ELF-1 (cell line): ENCODE data around the gene CCDC85B.

Experiments
- DNase-seq: peaks from one replicate; pipeline ENCODE4 v3.0.0-alpha.2; 2016; ENCODE audit warnings: low read depth, low spot score

The CCDC85B gene

DNA sequence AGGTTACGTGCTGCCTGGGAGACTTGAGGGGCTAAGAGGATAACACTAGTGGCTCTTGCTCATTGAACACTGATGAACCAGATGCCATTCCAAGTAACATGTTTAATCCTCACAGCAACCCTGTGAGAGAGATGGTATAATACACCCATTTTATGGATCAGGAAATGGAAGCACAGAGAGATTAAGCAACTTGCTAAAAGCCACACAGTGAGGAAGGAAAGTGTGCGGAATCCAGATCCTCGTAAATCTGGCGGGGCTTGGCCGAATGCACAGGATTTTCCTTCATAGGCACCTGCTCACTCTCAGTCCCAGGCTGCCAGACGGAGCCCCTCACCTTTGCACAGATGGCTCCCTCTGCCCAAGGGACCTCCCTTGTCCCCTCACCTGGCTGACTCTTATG, 17.4 kb downstream of the CCDC85B start:
- DNase-seq: no peak

DNA sequence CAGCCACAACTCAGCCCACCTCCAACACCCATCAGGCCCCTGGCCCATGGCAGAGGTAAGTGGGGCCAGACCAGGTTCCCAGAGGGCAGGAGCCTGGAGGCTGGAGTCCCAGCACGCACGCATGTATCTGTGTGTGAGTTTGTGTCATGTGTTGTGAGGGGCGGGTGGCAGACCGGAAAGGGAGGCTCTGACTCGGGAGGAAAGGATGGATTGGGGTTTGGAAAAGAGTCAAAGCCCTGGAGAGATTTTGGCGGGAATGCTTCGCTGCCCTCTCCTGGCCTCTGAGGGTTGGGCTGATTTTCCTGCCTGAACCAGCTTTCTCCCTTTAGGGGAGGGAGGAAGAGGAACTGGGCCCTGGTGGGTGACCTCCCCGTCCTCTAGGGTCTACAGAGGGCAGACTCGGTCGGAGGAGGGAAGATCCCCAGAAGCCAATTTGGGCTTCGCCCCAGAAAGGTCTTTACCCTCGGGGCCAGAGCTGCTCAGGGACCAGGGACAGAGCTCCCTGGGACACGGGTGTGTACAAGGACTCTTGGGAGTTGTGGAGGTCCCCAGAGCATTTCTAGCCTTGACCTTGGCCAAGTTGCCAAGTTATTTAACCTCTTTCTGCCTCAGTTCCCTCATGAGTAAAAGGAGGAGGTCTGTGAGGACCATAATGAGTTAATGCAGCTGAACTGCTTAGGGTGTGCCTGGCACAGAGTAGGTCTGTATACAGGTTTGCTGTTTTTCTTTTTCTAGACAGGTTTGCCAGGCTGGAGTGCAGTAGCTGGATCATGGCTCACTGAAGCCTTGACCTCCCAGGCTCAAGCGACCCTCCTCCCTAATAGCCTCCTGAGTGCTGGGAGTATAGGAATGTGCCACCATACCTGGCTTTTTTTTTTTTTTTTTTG, 21.5 kb downstream of the CCDC85B start:
- peak; percentile 84 for DNase-seq

DNA sequence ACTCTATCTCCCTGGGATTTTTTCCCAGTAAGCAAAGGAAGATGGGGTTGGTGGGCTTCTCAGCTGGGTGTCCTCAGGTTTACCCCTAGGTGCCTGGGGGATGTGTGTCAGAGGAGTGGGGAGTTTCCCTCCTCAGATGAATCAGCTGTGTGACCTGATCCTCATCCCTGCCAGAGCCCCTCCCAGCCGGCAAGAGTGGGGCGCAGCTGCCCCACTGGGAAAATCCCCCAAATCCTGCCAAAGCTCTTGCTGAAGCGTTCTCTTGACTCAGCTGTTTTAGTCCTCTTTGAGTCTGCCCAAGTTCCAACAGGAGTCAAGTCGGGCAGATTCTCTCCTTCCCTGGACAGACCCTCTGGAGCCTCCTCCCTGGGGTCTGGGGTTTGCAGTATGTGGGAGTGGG, 22.4 kb downstream of the CCDC85B start:
- no peak for DNase-seq

DNA sequence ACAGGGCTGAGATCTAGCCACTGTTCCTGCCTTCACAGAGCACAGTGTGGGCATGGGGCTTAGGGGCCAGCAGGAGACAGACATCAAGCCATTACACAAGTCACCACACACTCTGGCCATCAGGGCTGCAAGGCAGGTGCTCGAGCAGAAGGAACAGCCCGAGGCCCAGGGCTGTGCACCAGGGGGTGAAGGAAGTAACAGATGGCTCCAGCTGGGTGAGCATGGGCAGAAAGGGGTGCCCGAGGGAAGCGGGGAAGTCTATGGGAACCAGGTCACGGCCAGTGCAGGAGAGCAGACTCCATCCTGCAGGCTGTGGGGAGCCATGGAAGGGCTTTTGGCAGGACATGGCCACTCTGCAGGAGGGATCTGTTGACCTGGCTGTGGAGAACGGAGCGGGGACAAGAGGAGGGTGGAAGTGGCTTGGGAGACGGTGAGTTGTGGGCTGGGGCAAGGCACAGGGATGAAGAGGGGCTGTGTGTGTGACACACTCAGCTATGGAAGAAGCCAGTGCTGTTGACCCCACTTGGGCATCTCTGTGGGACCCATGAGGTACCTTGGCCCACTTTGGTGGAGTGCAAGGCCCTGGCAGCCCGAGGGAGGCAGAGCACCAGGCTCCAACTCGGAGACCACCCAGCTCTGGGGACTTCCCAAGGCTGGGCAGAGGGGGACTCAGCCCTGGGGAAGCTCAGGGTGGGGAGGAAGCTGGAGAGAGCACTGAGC, 24.8 kb downstream of the CCDC85B start:
- DNase-seq: no peak

DNA sequence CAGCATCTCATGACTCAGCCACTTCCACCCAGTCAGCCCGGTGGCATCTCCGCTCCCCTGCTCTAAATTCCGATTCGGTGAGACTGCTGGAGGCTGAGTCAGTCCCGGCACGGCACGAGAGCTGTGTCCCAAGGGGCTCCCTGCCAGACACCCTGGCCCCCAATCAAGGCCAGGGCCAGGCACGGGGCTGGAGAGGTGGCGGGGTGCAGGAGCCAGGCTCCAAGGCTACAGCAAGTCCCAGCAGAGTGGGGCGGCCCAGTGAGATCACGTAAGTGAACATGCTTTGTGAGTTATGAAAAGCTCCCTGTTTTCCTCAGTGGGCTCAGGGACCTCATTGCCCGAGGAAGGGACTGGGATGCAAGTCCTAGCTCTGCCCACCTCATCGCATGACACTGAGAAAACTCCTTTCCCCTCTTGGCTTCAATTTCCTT, 25.4 kb downstream of the CCDC85B start:
- peak; percentile 89 for DNase-seq

DNA sequence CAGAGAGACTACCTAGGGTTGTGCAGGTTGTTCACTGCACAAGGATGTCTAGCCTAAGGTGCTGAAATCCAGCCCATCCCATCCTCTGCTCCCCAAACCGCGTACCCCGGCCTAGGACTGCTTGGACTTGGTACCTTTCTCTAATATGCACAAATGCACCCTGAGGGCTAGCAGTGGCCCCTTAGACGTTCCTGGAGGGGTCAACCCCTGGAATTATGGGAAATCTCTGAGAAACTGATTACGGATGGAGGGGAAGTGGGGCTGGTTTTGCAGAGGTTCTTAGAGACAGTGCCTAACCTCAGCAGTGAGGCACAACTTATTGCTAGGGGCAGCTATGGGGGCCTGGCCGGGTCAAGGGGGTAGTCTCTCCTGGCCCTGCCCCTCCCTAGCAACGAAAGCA, 25.9 kb downstream of the CCDC85B start:
- no peak for DNase-seq

DNA sequence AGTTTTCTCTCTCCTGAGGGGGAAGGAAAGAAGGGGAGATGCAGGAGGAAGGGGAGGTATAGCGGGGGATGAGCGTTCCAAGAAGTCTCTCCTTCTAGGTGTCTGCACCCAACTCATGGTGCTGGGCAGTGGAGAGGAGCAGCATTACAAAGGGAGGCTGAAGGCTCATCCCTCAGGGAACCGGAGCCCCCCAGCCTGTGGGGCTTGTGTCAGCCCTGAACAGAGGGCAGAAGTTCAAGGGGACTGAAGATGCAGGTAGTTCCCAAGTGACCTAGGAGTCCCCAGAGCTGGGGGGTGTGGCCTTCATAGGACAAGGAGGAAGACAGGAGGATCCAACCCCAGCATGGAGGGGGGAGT, 26.6 kb downstream of the CCDC85B start:
- DNase-seq: no peak

DNA sequence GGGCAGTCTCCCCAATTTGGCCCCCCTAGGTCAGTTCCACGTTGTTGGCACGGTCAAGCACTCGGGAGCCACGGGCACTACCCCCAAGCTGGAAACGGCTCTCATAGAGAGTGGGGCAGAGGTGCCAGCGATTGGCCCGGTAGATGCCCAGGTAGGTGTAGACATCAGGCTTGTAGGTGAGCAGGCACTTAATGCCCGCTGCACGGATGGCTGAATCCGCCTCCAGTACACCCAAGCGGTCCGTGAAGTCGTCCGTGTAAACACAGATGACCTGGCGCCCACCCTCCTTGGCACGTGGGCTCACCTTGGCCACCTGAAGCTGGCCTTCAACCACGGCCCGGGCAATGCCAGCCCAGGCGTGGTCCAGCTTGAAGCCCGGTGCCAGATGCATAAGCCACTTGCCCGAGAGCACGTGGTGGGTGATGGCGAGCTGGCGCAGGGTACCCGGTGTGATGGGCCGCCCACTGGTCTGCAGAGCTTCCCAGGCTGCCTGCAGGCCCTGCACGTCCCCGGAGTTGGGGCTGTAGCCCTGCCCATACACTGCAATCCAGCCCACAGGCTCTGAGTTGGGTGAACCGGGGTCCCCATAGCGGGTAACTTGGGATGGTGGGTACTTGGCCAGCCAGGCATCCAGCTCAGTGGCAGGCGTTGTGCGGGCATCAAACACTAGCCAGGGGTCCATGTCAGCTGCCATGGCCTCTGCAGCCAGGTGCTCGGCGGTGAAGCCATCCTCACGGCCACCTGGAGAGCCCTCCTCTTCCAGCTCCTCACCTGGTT, 27.1 kb downstream of the CCDC85B start:
- DNase-seq: no peak

DNA sequence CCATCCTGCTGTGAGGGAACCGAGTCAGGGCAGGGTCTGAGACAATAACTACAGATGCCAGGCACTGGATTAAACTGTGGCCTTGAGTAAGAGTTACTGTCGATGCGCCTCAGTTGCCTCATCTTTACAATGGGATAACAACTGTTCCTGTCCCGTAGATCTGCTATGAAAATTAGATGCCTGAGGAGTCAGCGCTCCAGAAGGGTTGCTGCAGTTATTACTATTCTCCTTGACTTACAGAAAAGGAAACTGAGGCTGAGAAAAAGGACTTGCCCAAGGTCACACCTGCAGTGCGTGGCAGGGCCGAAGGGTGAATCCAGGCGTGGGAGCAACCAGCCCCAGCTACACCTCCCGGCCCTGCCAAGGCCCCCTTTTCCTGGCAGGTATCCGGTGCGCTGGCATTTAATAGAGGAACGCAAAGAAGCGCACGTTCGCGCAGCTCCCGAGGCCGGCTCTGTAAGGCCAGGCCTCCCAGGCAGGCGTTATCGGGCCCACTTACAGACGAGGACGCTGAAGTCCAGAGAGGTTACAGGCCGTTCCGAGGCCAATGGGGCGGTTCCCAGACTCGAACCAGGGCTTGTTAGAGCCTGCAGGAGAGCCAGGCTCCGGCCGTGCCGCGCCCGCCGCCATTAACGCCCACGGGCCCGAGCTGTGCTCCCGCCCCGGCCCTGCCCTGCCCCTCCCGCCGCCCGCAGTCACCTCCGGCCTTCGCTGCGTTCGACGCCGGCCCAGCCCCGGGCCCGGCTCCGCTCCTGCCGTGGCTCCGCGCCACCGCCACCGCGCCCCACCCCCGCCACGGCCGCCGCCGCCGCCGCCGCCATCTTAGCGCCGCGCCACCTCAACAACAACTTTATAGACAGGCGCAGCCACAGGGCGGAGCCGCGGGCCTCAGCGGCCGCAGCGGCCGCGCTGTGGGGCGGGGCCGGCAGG, 28.0 kb downstream of the CCDC85B start, which contains the start of gene C11orf68:
Gene C11orf68 (minus strand): TSS at position 852 of the 930 bp plus-strand sequence. CDS start 31 bp downstream, at position 821.
- DNase-seq: peak; percentile 47

DNA sequence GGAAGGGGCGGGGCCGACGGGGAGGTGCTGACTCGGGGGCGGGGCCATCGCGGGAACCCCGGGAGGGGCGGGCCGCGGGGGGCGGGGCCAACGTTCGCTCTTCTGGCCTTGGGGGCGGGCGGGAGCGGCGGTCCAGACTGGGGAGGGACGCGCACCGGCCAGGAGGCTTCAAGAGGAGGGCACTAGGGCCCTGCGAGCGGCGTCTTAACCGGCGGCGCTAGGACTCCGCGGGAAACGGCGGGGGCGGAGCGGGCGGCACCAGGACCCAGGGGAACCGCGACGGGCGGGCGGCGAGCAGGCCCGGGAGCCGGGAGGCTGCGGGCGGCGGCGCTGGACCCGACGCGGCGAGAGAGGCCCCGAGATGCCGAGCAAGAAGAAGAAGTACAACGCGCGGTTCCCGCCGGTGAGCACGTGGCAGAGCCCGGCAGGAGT, 28.7 kb downstream of the CCDC85B start, which contains the start of gene DRAP1:
Gene DRAP1 (plus strand): TSS at position 286 of the 432 bp plus-strand sequence. CDS start 76 bp downstream, at position 362.
- peak; percentile 96 for DNase-seq

DNA sequence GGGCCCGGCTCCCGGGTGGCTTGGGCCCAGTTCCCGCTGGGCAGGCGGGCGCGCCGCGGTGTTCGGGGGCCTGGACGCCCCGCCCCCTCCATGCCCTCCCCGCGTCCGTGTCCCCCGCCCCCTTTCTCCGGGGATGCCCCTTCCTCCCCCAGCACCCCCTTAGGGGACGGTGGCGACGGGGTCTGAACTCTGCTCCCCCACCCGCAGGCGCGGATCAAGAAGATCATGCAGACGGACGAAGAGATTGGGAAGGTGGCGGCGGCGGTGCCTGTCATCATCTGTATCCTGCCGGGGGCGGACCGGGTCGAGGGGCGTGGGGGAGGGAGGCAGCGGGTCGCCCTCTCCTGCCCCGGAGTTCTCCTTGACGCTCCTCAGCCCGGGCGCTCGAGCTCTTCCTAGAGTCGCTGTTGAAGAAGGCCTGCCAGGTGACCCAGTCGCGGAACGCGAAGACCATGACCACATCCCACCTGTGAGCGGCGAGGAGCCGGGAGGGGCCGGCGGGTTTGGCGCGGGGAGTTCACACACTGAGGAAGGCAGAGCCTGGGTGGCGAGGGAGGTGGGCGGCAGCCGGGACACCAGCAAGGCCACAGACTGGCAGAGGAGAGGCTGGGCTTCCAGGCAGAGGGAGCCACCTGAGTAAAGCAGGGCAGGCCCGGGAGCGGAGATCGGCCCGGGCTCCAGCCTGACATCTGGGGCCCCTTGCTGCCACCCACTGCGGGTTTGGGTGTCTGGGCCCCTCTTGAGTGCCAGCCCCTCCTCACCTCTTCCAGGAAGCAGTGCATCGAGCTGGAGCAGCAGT, 29.3 kb downstream of the CCDC85B start:
- peak; percentile 34 for DNase-seq

DNA sequence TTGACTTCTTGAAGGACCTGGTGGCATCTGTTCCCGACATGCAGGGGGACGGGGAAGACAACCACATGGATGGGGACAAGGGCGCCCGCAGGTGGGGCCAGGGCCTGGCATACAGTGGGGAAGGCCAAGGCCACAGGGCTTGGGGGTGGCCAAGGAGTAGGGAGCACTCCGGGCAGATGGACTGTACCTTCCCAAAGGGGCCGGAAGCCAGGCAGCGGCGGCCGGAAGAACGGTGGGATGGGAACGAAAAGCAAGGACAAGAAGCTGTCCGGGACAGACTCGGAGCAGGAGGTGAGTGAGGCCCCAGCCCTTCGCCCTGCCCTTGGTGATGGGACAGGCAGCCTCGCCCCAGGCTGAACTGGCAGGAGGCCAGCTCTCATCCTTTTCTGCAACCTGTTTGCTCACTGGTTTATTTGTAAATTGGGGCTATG, 29.9 kb downstream of the CCDC85B start:
- no peak for DNase-seq

DNA sequence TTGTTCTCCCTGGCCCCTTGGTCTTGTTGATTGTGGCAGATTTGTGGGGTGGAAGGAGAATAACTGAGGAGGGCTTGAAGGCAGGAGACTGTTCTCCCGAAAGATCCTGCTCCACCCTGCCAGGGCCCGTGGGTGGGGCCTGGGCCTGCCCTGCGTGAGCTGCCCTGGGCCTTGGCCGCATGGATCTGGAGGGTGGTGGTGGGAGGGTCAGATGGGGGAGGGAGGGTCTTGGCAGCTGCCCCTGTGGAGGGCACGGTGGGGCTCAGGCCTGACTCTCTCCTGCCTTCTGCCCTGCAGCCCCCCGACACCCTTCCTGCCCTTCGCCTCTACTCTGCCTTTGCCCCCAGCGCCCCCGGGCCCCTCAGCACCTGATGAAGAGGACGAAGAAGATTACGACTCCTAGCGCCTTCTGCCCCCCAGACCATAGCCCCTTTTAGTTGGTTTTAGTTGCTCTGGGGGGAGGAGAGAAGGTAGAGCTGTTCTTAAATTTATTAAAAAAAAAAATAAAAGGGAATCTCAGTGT, 30.6 kb downstream of the CCDC85B start:
- DNase-seq: no peak

DNA sequence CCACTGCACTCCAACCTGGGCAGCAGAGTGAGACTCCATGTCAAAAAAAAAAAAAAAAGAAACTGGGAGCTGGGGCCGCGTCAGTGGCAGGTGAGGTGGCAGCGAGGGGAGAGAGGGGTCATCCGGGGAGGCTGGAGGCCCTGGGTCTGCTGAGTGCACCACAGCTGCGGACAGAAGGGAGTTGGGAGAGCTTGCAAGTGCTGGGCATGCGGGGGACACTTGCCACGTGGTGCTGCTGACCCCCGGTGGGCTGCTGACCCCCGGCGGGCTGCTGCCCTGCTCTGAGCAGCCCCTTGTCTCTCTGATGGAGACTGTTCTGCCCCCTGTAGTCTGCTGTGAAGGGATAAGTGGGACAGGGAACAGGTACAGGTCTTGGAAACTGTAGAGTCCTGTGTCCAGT, 31.4 kb downstream of the CCDC85B start:
- no peak for DNase-seq

DNA sequence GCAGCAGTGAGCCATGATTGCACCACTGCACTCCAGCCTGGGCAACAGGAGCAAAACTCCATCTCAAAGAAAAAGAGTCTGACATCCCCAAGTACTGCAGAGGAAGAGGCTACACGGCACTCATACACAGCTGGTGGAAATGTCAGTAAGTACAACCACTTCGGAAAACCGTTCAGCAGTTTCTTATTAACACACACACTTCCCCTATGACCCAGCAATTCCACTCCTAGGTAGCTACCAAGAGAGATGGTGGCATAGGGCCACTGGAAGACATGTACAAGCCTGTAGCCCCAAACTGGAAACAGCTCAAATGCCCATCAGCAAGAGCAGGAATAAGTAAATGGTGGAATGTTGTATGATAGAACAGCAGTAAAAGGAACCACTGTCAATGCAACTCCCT, 32.1 kb downstream of the CCDC85B start:
- DNase-seq: no peak

DNA sequence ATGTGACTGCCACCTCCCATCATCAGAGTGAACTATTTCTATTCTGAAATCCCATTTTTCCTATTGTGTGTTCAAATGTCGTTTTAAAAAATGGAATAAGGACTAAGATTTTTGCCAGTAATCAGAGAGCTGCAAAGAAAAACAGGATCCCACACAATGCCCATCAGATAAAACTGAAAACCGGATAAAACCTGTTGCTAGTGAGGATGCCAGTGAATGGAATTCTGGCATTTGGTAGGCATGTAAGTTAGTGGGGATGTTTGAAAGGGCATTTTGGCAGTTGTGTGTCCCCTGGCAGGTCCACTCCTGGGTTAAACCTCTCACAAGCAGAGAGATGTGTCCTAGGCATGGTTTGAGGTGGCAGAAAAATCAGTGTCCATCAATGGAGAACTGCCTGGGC, 34.9 kb downstream of the CCDC85B start:
- no peak for DNase-seq

DNA sequence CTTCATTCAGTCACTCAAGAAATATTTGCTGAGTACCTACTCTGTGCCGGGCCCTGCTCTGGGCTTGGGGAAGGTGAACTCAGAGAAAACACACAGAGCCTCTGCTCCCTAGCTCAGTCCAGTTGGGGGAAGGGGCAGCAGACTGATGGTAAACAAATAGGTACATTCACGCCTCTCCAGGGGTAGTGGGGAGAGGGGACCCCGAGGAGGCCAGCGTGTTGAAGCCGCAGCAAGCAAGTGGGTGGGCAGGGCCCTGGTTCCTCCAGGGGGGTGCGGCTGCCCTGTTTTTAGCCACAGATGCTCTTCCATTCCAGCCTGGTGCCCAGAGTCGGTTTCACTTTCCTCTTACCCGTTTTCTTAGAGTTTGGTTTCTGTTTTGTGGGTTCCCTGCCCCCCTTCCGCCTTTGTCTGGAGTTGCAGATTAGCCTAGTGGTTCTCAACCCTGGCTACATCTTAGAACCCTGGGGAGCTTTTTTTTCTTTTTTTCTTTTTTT, 37.5 kb downstream of the CCDC85B start:
- DNase-seq: no peak

DNA sequence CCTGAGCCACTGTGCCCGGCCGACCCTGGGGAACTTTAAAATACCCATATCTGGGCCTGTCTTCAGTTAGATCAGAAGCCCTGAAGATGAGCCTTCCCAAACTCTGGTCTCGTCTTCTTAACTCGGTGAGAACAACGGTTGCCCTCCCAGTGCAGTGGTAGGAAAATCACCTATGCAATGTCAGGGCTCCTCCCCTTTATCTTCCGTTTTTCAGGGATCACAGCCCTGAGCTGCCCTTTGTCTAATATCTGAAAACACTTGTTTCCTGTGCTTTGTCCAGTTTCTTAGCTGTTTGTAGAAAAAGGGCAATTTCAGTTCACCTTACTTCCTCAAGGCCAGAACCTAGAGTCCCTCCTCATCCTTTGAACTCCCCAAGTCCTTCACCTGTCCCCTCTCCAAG, 38.2 kb downstream of the CCDC85B start:
- DNase-seq: no peak

DNA sequence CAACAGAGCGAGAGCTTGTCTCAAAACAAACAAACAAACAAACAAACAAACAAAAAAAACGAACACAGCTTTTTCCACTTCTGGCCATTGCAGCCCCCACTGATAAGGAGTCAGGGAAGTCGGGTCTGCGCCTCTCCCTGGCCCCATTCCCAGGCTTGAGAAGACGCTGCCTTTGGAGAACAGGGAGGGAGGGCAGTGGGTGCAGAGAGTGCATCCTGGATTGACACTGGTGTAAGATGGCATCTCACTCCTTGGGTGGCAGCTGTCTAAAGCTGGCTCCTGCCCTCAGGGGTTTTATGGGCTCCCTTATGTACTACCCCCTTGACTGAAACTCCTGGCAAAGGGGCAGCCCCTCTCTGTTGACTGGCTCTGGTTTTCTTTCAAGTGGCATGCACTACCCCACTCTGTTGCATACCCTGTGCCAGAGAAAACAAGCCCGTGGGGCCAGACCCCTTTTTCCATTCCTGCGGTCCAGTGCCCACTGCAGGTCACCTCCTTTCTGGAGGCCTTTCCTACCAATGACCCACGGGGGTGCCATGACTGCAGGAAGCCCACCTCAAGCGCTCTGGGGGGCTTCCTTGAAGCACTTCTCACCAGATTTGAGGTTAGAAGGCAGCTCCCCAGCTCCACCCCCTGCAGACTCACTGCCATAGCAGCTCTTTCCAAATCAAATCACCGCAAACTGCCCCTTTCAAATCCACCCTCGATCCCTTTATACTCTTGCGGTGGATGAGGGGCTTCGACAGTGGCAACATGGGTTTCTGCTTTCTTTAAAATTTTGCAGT, 41.5 kb downstream of the CCDC85B start:
- peak; percentile 42 for DNase-seq
